ENCODE data around the gene CEP164.

- TF ChIP-seq POLR2A (IDR thresholded peaks at IDR 0.05; ENCODE audit: low read depth, low read length), result no peak
- TF ChIP-seq POLR2AphosphoS5 (IDR thresholded peaks at IDR 0.05; ENCODE audit: low read depth, low read length), result no peak
- no peak for TF ChIP-seq SPI1 (IDR thresholded peaks at IDR 0.05; ENCODE audit: low read depth, low read length)
- TF ChIP-seq POU2F2 (IDR thresholded peaks at IDR 0.05; ENCODE audit: low read depth, low read length), result no peak
These were observed 92.9 kb downstream of the CEP164 start for GRCh38 chr11:117420598-117420997.

All from GM12891 (cell line).